Neural crest cell (in vitro differentiated cells): ENCODE measurements around the gene M6PR. TPM values are rescaled to one million over a fixed set of nuclear protein-coding genes. Genes with fewer than 3 reads are reported as not detected.
"Not testable (repeated sequence)": the region's sequence is repeated elsewhere in the genome, so short reads cannot be mapped to it uniquely, and the experiment has no call there.

Source experiments
- DNase-seq: peaks from one replicate; pipeline ENCODE4 v3.0.0; 2021; ENCODE audit warnings: low read depth, mixed read lengths, low spot score
- H3K27ac Mint-ChIP-seq: one replicate; pipeline ENCODE4 v1.8.0; 2021; ENCODE audit warnings: mild to moderate bottlenecking, mixed read lengths; ENCODE audit not compliant: unreplicated experiment
- H3K27me3 Mint-ChIP-seq: 2 replicates; pipeline ENCODE4 v1.8.0; 2021; ENCODE audit warnings: low read depth, mild to moderate bottlenecking, mixed read lengths
- H3K36me3 Mint-ChIP-seq: 2 replicates; pipeline ENCODE4 v1.8.0; 2021; ENCODE audit warnings: low read depth, mild to moderate bottlenecking, mixed read lengths
- H3K4me1 Mint-ChIP-seq: 2 replicates; pipeline ENCODE4 v1.8.0; 2021; ENCODE audit warnings: mixed read lengths
- H3K4me3 Mint-ChIP-seq: one replicate; pipeline ENCODE4 v1.8.0; 2021; ENCODE audit warnings: mild to moderate bottlenecking, mixed read lengths
- H3K9me3 Mint-ChIP-seq: 2 replicates; pipeline ENCODE4 v1.8.0; 2021; ENCODE audit warnings: mixed read lengths
- total RNA-seq: library from RNA; stranded (reverse); gene quantifications from 2 replicates; pipeline ENCODE4 v1.2.1, GENCODE V29; 2021
- TF ChIP-seq, protein P1 (sequence below): fragments of 200-600 bp; sonication (generic); conservative IDR thresholded peaks from 2 replicates; pipeline ENCODE4 v1.5.0; 2021; ENCODE audit warnings: antibody characterized with exemption, mild to moderate bottlenecking

M6PR gene
- total RNA-seq, 1 donor from 2014 or later, result 143 TPM

DNA sequence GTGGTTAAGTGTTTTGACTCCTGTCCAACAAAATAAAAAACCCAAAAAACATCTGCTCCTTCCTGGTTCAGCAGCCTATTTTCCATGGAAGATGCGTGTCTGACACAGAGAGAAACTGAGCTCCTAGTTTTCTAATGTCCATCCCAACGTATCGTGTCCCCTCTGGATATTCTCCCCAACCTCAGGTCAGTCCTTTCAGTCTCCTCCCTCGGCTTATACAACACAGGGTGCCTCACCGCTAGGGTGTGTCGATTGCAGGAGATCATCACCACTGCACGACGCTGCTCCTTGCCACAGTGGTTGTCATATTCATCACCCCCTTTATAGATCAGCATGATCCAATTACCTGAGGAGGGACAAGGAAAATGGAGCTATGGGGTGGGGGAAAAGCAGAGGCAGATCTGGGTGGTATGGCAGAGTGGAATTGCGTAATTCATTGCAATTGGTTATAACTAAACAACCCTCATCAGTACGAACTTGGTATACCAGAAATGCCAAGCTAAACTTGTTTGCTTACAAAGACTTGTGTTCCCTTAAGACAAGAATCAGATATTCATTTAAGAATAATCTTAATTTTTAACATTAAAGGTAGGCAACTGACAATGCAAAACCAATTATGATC lies 5.8 kb downstream of the M6PR start:
- no peak overlapping the region for H3K4me3 Mint-ChIP-seq
- TF ChIP-seq, protein P1, sequence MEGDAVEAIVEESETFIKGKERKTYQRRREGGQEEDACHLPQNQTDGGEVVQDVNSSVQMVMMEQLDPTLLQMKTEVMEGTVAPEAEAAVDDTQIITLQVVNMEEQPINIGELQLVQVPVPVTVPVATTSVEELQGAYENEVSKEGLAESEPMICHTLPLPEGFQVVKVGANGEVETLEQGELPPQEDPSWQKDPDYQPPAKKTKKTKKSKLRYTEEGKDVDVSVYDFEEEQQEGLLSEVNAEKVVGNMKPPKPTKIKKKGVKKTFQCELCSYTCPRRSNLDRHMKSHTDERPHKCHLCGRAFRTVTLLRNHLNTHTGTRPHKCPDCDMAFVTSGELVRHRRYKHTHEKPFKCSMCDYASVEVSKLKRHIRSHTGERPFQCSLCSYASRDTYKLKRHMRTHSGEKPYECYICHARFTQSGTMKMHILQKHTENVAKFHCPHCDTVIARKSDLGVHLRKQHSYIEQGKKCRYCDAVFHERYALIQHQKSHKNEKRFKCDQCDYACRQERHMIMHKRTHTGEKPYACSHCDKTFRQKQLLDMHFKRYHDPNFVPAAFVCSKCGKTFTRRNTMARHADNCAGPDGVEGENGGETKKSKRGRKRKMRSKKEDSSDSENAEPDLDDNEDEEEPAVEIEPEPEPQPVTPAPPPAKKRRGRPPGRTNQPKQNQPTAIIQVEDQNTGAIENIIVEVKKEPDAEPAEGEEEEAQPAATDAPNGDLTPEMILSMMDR, result no peak
- peaks cover 9% of the 10 kb centered on the region for H3K36me3 Mint-ChIP-seq
- no peak overlapping the region for H3K27ac Mint-ChIP-seq
- H3K4me1 Mint-ChIP-seq, result peaks cover 21% of the 10 kb centered on the region
- no peak for DNase-seq
- H3K27me3 Mint-ChIP-seq, result no peaks in the 10 kb centered on the region
- H3K9me3 Mint-ChIP-seq, result no peaks in the 10 kb centered on the region

DNA sequence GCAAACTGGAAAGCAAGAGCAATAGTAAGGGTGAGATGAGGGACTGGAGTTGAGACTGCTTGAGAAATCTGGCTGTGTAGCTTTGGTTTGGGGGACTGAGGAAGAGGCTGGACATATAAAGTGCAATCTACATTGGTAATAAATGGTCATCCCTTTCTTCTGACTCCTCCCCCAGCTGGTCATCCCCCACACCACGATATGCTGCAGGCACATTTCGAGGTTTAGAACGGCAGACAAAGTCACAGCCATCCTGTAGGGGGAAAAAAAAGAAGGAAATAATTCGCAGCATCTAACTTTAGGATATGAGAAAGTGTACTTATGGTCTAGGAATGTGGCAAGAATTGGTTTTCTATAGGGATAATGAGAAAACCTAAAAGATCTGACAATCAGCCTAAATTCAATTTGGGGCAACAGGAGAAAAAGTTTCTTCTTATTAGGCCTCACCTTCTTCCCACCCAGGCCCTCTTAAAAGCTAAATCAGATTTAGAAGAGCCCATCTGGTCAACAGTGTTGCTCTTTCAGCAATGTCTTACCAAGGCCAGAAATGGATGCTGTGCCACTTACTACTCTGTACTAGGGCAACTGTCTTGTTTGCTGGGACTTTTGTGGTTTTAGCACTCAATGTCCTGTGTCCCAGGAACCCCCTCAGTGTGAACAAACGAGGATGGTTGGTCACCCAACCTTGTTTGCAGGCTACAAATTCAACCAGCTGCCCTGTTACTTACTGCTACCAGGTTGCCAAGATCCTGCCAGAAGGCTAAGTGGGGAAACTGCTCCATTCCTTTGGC lies 7.6 kb downstream of the M6PR start:
- H3K27me3 Mint-ChIP-seq, result no peaks in the 10 kb centered on the region
- H3K4me3 Mint-ChIP-seq, result no peak overlapping the region
- TF ChIP-seq, protein P1, result no peak
- DNase-seq, result no peak
- H3K36me3 Mint-ChIP-seq, result peaks cover 11% of the 10 kb centered on the region
- H3K4me1 Mint-ChIP-seq, result peaks cover 7% of the 10 kb centered on the region
- no peaks in the 10 kb centered on the region for H3K9me3 Mint-ChIP-seq
- H3K27ac Mint-ChIP-seq, result no peak overlapping the region

DNA sequence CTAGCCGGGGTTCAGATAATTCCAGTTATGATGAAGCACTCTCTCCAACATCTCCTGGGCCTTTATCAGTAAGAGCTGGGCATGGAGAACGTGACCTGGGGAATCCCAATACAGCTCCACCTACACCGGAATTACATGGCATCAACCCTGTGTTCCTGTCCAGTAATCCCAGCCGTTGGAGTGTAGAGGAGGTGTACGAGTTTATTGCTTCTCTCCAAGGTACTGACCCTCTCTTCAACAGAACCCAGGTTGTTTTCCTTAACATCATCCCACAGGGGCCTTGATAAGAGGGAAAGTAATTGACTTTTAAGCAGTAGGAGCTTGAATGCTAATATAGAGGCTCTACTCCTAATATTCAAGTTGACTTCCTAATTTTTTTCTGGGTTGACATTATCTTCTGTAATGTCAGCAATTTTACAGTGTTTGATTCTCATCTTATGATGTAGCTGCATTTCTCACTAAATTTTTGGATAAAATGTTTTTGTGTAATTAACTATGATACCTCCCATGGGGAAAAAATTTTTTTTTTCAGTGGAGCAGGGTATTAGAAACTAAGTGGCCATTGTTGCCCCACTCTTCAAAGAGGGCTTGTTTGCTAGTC lies 11.5 kb downstream of the M6PR start:
- DNase-seq, H3K27me3 Mint-ChIP-seq, H3K27ac Mint-ChIP-seq, H3K9me3 Mint-ChIP-seq, H3K4me1 Mint-ChIP-seq, H3K4me3 Mint-ChIP-seq: not testable (repeated sequence)
- peaks cover 26% of the 10 kb centered on the region for H3K36me3 Mint-ChIP-seq

- Mint-ChIP-seq H3K4me3 (no peak overlapping the region), H3K9me3 (no peaks in the 10 kb centered on the region), H3K36me3 (peaks cover 25% of the 10 kb centered on the region), H3K27ac (no peak overlapping the region), H3K4me1 (no peaks in the 10 kb centered on the region), H3K27me3 (no peaks in the 10 kb centered on the region)
- DNase-seq, result no peak
- TF ChIP-seq, protein P1, result no peak
Observed at GRCh38 chr12:8936735-8937134, 12.7 kb downstream of the M6PR start.

DNA sequence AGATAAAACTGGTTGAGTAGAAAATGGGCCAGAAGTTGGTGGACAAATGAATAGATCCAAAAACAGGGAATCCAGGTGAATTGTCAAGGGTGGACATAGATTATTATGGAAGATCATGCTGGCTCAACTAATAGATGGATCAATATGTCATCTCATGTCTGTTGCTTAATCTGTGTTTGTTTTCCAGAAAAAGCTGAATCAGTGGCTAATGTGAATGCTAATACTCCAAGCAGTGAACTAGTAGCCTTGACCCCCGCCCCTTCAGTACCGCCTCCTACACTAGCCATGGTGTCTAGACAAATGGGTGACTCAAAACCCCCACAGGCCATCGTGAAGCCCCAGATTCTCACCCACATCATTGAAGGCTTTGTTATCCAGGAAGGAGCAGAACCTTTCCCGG lies 15.4 kb downstream of the M6PR start:
- H3K4me3 Mint-ChIP-seq, H3K9me3 Mint-ChIP-seq, DNase-seq, H3K27me3 Mint-ChIP-seq, H3K4me1 Mint-ChIP-seq, H3K27ac Mint-ChIP-seq: not testable (repeated sequence)
- H3K36me3 Mint-ChIP-seq, result peaks cover 21% of the 10 kb centered on the region

GRCh38 chr12:8932464-8932863 lies 17.0 kb downstream of the M6PR start:
- not testable (repeated sequence) for DNase-seq, H3K27me3 Mint-ChIP-seq, H3K4me3 Mint-ChIP-seq, H3K9me3 Mint-ChIP-seq, H3K4me1 Mint-ChIP-seq, H3K27ac Mint-ChIP-seq
- peaks cover 21% of the 10 kb centered on the region for H3K36me3 Mint-ChIP-seq

GRCh38 chr12:8930655-8931323 lies 18.7 kb downstream of the M6PR start:
- H3K27me3 Mint-ChIP-seq, H3K27ac Mint-ChIP-seq, DNase-seq, H3K9me3 Mint-ChIP-seq, H3K4me3 Mint-ChIP-seq, H3K4me1 Mint-ChIP-seq: not testable (repeated sequence)
- H3K36me3 Mint-ChIP-seq, result peaks cover 16% of the 10 kb centered on the region
